Tibial nerve (tissue), 4 donors: ENCODE results near the gene ARL2. TPM values are rescaled to one million over a fixed set of nuclear protein-coding genes. Genes with fewer than 3 reads are reported as not detected.

ENCODE experiments used
- DNase-seq, 2 donors: peaks; one replicate each; pipeline ENCODE4 v3.0.0-alpha.2; 2019; ENCODE audit warnings: low spot score in 2 of 2
- H3K27ac ChIP-seq, 4 donors: fragments of 200-600 bp; sonication (generic) in 3 of 4; one replicate each; pipeline ENCODE4 v1.5.1; 2017 to 2019; ENCODE audit warnings: mild to moderate bottlenecking in 1 of 4
- H3K27me3 ChIP-seq, 2 donors: fragments of 200-600 bp; sonication (generic) in 1 of 2; one replicate each; pipeline versions ENCODE4 v1.5.1 to v1.6.0; 2017 to 2019
- H3K36me3 ChIP-seq, 3 donors: fragments of 200-600 bp; sonication (generic); one replicate each; pipeline ENCODE4 v1.5.1; 2018 to 2019
- H3K4me1 ChIP-seq, 4 donors: fragments of 200-600 bp; sonication (generic) in 3 of 4; one replicate each; pipeline ENCODE4 v1.5.1; 2017 to 2019
- H3K4me3 ChIP-seq, 4 donors: fragments of 200-600 bp; sonication (generic) in 3 of 4; one replicate each; pipeline ENCODE4 v1.5.1; 2017 to 2019; ENCODE audit warnings: mild to moderate bottlenecking in 1 of 4, moderate library complexity in 1 of 4
- H3K9me3 ChIP-seq, 4 donors: fragments of 200-600 bp; sonication (generic) in 3 of 4; one replicate each; pipeline ENCODE4 v1.5.1; 2017 to 2019
- CTCF ChIP-seq, 5 experiments: fragments of 200-600 bp in 3 of 5; fragments of 450-650 bp in 2 of 5; sonication (generic) in 3 of 5; IDR thresholded peaks; one replicate each; pipeline ENCODE4 v1.5.1; 2016 to 2019; ENCODE audit warnings: antibody characterized with exemption in 5 of 5, mild to moderate bottlenecking in 3 of 5, moderate library complexity in 2 of 5
- EP300 ChIP-seq, 2 donors: sonication (generic); formaldehyde crosslinking; IDR thresholded peaks; one replicate each; pipeline ENCODE4 v1.6.1; 2017; ENCODE audit warnings: antibody characterized with exemption in 2 of 2, mild to moderate bottlenecking in 1 of 2
- POLR2A ChIP-seq, 2 donors: fragments of 450-650 bp; IDR thresholded peaks; one replicate each; pipeline ENCODE4 v1.6.1; 2017; ENCODE audit warnings: antibody characterized with exemption in 2 of 2, mild to moderate bottlenecking in 2 of 2, moderate library complexity in 2 of 2
- WGBS, 2 donors: methylation state at CpG; one replicate each; pipeline ENCODE4 v1.1.5; 2018; 5-methylcytosine and 5-hydroxymethylcytosine counted together
- total RNA-seq, 4 donors: library from RNA; depleted of rRNA; stranded (reverse); fragments of >200 nt; gene quantifications; one replicate each; pipeline ENCODE4 v1.1.0, GENCODE V29; 2016

ARL2 gene
- total RNA-seq, 4 donors from 2014 or later: 174 to 267 (median 193) TPM

GRCh38 chr11:64989416-64989815, 24.5 kb upstream of the ARL2 start:
- peaks cover 0 to 18% (median 15%) of the 10 kb centered on the region in 4 donors for H3K4me1 ChIP-seq
- peak overlapping the region in 1 of 4 donors; percentile 32 for H3K4me3 ChIP-seq
- 66 to 67% methylated on average over 13 of the region's 13 CpGs for WGBS, 2 donors
- H3K9me3 ChIP-seq: no peaks in the 10 kb centered on the region
- H3K27ac ChIP-seq: no peak overlapping the region
- TF ChIP-seq EP300 (IDR thresholded peaks at IDR 0.05): no peak
- TF ChIP-seq POLR2A (IDR thresholded peaks at IDR 0.05): no peak
- TF ChIP-seq CTCF (IDR thresholded peaks at IDR 0.05): no peak
- DNase-seq: no peak
- H3K27me3 ChIP-seq: no peaks in the 10 kb centered on the region
- no peaks in the 10 kb centered on the region for H3K36me3 ChIP-seq

- Histone ChIP-seq H3K4me3 (peak overlapping the region in 1 of 4 donors; percentile 32), H3K27ac (peak overlapping the region in 2 of 4 donors; percentile 40 to 47), H3K9me3 (no peaks in the 10 kb centered on the region), H3K4me1 (peaks cover 0 to 18% (median 15%) of the 10 kb centered on the region in 4 donors), H3K27me3 (no peaks in the 10 kb centered on the region), H3K36me3 (no peaks in the 10 kb centered on the region)
- no peak for TF ChIP-seq CTCF (IDR thresholded peaks at IDR 0.05)
- peak in 1 of 2 donors; percentile 29 for DNase-seq
- 22 to 26% methylated on average over 15 of the region's 15 CpGs for WGBS, 2 donors
Measured at GRCh38 chr11:64990222-64990923, 23.6 kb upstream of the ARL2 start.

- TF ChIP-seq CTCF (IDR thresholded peaks at IDR 0.05) (no peak), POLR2A (IDR thresholded peaks at IDR 0.05) (no peak), EP300 (IDR thresholded peaks at IDR 0.05) (no peak)
Measured at GRCh38 chr11:64994318-64994717, 19.6 kb upstream of the ARL2 start.

GRCh38 chr11:64996327-64996709, 17.6 kb upstream of the ARL2 start:
- Histone ChIP-seq H3K36me3 (no peaks in the 10 kb centered on the region), H3K27ac (peak overlapping the region in 3 of 4 donors; percentile 12 to 71 (median 57)), H3K9me3 (no peaks in the 10 kb centered on the region), H3K27me3 (no peaks in the 10 kb centered on the region), H3K4me1 (peaks cover 0 to 15% (median 4%) of the 10 kb centered on the region in 4 donors), H3K4me3 (peak overlapping the region; percentile 15 to 48 (median 40))
- DNase-seq: no peak
- TF ChIP-seq EP300 (IDR thresholded peaks at IDR 0.05): no peak
- 45 to 46% methylated on average over 11 of the region's 11 CpGs for WGBS, 2 donors

More at GRCh38 chr11:64994318-64994717, 19.6 kb upstream of the ARL2 start:
- Histone ChIP-seq H3K27ac (no peak overlapping the region), H3K9me3 (no peaks in the 10 kb centered on the region), H3K4me3 (no peak overlapping the region), H3K36me3 (no peaks in the 10 kb centered on the region), H3K27me3 (no peaks in the 10 kb centered on the region), H3K4me1 (peaks cover 0 to 31% (median 18%) of the 10 kb centered on the region in 4 donors)
- no peak for DNase-seq
- WGBS, 2 donors: 82 to 83% methylated on average over 7 of the region's 7 CpGs

- H3K36me3 ChIP-seq: no peaks in the 10 kb centered on the region
- H3K4me3 ChIP-seq: peak within 1 kb of the TSS; percentile 15 to 48 (median 40)
- TF ChIP-seq POLR2A (IDR thresholded peaks at IDR 0.05): peak in 1 of 2 donors; percentile 37
- peak in 1 of 2 donors; percentile 43 for TF ChIP-seq EP300 (IDR thresholded peaks at IDR 0.05)
- peak; percentile 22 to 57 (median 44) for TF ChIP-seq CTCF (IDR thresholded peaks at IDR 0.05)
- H3K4me1 ChIP-seq: peaks cover 0 to 15% (median 4%) of the 10 kb centered on the region in 4 donors
- no peaks in the 10 kb centered on the region for H3K9me3 ChIP-seq
- 25 to 30% methylated on average over 8 to 9 of the region's 9 CpGs for WGBS, 2 donors
- peak; percentile 24 to 25 for DNase-seq
- H3K27me3 ChIP-seq: no peaks in the 10 kb centered on the region
- H3K27ac ChIP-seq: peak within 1 kb of the TSS in 3 of 4 donors; percentile 12 to 71 (median 57)
Measured at GRCh38 chr11:64996710-64997380, 17.1 kb upstream of the ARL2 start, which contains the start of gene BATF2. Gene BATF2, minus strand, starts transcription at chr11:64996971. Its CDS starts 57 bp downstream, at chr11:64996914.
